Loucy (cell line): ENCODE data around the gene AIFM2.

ENCODE experiments used
- CTCF ChIP-seq: fragments of 200-600 bp; sonication (generic); conservative IDR thresholded peaks from 2 replicates; pipeline ENCODE4 v1.5.1; 2014; ENCODE audit warnings: mild to moderate bottlenecking, antibody characterized with exemption, low read length
- EZH2phosphoT487 ChIP-seq: fragments of 200-600 bp; IDR thresholded peaks from 2 replicates; pipeline ENCODE4 v1.6.1; 2018; ENCODE audit warnings: antibody characterized with exemption, mild to moderate bottlenecking, moderate library complexity, borderline replicate concordance

- no peak for TF ChIP-seq EZH2phosphoT487
- peak; percentile 64 for TF ChIP-seq CTCF
Measured at GRCh38 chr10:70106958-70107791, 25.4 kb downstream of the AIFM2 start.
